Measurements from ENCODE around the gene TPCN1. TPM values are rescaled to one million over a fixed set of nuclear protein-coding genes. Genes with fewer than 3 reads are reported as not detected.

The TPCN1 gene
- total RNA-seq, 3 donors from 2014 or later: 46.9 to 71.7 (median 59.5) TPM

DNA sequence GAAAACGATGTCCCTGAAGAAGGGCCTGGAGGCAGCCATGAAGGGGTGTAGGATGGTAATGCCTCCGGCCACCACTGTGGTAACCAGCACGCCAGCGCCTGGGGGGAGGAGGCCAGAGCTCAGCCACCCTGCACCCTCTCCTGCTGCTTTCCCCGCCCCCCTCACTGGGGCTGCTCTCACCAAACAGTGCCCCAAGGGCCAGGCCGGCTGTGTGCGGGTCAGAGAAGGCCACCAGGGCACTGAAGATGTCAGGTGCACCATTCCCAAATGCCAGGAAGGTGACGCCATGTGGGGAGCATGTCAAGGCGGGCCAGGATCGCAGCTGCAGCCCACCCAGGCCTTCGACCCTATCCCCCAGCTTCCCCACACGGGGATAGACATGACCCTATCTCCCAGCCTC is 99.1 kb downstream of the TPCN1 start:
- no peak for DNase-seq (ENCODE audit: low spot score in 2 of 2)
- Histone ChIP-seq H3K9me3 (no peaks in the 10 kb centered on the region), H3K4me1 (no peaks in the 10 kb centered on the region), H3K27ac (no peak overlapping the region), H3K4me3 (no peak overlapping the region), H3K27me3 (no peaks in the 10 kb centered on the region), H3K36me3 (peaks cover 3% of the 10 kb centered on the region)
- intact Hi-C loops (cut with DNase I; ENCODE audit: low total_unique reads): no loop called here
- TF ChIP-seq, protein P1, sequence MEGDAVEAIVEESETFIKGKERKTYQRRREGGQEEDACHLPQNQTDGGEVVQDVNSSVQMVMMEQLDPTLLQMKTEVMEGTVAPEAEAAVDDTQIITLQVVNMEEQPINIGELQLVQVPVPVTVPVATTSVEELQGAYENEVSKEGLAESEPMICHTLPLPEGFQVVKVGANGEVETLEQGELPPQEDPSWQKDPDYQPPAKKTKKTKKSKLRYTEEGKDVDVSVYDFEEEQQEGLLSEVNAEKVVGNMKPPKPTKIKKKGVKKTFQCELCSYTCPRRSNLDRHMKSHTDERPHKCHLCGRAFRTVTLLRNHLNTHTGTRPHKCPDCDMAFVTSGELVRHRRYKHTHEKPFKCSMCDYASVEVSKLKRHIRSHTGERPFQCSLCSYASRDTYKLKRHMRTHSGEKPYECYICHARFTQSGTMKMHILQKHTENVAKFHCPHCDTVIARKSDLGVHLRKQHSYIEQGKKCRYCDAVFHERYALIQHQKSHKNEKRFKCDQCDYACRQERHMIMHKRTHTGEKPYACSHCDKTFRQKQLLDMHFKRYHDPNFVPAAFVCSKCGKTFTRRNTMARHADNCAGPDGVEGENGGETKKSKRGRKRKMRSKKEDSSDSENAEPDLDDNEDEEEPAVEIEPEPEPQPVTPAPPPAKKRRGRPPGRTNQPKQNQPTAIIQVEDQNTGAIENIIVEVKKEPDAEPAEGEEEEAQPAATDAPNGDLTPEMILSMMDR (IDR thresholded peaks at IDR 0.05): no peak
- TF ChIP-seq POLR2AphosphoS5 (IDR thresholded peaks at IDR 0.05): no peak
- TF ChIP-seq POLR2A (IDR thresholded peaks at IDR 0.05): no peak

DNA sequence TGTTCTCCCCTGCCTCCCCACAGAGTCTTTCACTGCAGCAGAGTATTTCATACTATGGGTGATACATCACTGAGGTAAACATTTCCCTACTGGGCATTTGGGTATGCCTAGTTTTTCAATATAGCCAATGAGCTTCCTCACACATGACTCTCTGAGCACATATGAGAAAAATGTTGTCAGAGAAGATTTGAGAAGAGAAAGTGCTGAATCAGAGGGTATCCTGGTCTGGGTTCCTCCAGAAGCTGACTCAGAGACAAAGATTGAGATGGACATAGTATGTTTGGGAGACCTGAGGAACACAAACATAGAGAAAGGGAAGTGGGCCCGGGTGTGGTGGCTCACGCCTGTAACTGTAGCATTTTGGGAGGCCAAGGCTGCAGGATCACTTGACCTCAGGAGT is 101.1 kb downstream of the TPCN1 start:
- Histone ChIP-seq H3K4me3 (no peak overlapping the region), H3K27me3 (no peaks in the 10 kb centered on the region), H3K27ac (no peak overlapping the region), H3K9me3 (no peaks in the 10 kb centered on the region), H3K36me3 (no peaks in the 10 kb centered on the region), H3K4me1 (no peaks in the 10 kb centered on the region)
- no peak for DNase-seq (ENCODE audit: low spot score in 2 of 2)
- intact Hi-C loops (cut with DNase I; ENCODE audit: low total_unique reads): no loop called here
- TF ChIP-seq POLR2AphosphoS5 (IDR thresholded peaks at IDR 0.05): no peak

DNA sequence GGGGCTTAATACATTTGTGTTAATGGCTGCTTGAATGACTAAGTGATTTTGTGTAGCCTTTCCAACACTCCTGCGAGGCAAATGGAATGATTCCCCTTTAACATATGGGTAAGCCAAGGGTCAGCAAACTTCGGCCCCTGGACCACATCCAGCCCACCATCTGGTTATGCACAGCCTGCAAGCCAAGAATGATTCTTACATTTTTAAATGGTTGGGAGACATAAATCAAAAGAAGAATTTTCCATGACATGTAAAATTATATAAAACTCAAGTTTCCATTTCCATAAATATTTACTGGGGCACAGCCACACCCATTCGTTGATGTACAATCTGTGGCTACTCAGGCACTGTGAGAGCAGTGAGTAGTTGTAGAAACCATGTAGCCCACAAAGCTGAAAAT is 104.7 kb downstream of the TPCN1 start:
- intact Hi-C loops (cut with DNase I; ENCODE audit: low total_unique reads): no loop called here
- Histone ChIP-seq H3K27me3 (no peaks in the 10 kb centered on the region), H3K4me3 (no peak overlapping the region), H3K9me3 (no peaks in the 10 kb centered on the region), H3K27ac (no peak overlapping the region), H3K4me1 (no peaks in the 10 kb centered on the region), H3K36me3 (no peaks in the 10 kb centered on the region)
- no peak for TF ChIP-seq POLR2A (IDR thresholded peaks at IDR 0.05)
- no peak for TF ChIP-seq POLR2AphosphoS5 (IDR thresholded peaks at IDR 0.05)
- TF ChIP-seq, protein P1 (IDR thresholded peaks at IDR 0.05): no peak
- DNase-seq (ENCODE audit: low spot score in 2 of 2): no peak

DNA sequence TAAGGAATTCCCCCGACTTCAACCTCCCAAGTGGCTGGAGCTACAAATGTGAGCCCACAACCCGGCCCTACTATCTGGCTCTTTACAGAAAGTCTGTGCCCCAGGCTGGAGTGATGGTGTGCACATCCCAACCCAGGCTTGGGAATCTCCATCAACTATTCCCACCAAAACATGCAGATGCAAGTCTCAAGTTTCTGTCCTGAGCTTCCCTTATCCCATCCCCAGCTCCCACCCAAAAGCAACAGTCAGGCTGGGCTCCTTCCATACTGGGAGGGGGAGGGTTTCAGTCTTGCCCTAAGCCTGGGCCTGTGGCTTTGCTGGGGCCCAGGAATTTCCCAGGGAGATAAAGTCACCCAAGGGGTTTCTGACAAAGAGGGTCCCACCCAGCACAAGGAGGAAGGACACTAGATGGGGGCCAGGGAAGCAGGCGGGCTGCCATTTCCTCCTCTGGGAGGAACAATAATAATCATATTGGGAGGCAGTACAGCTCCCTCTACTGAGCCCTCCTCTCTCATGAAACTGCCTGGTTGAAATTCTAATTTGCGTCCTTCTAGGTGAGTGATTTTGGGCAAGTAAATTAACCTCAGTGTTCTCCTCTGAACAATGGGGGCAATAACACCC is 105.6 kb downstream of the TPCN1 start:
- no peaks in the 10 kb centered on the region for H3K9me3 ChIP-seq
- TF ChIP-seq POLR2AphosphoS5 (IDR thresholded peaks at IDR 0.05) (no peak), POLR2A (IDR thresholded peaks at IDR 0.05) (no peak)
- TF ChIP-seq, protein P1 (IDR thresholded peaks at IDR 0.05): no peak
- no peak for DNase-seq (ENCODE audit: low spot score in 2 of 2)
- H3K36me3 ChIP-seq: no peaks in the 10 kb centered on the region
- no peak overlapping the region for H3K27ac ChIP-seq
- H3K27me3 ChIP-seq: no peaks in the 10 kb centered on the region
- H3K4me3 ChIP-seq: no peak overlapping the region
- H3K4me1 ChIP-seq: no peaks in the 10 kb centered on the region
- intact Hi-C loops (cut with DNase I; ENCODE audit: low total_unique reads): no loop called here

DNA sequence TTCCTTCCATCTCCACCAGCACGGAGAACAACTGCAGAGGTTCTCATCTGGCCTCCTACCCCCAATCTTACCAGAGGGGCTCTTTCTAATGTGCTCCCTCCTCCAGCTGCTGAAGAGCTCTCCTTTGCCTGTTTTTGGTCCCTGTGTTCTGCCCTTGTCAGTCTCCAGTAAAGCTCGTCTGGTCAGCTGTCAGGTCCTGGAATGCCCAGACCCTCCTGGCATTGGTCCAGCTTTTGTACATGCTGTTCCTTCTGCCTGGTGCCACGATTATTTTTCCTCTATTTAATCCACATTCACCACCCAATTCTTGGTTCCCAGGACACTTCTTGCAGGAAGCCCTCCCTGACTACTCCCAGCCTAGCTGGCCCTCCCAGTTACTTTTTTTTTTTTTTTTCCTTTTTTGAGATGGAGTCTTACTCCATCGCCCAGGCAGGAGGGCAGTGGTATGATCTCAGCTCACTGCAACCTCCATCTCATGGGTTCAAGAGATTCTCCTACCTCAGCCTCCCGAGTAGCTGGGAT is 107.2 kb downstream of the TPCN1 start:
- intact Hi-C loops (cut with DNase I; ENCODE audit: low total_unique reads): no loop called here
- Histone ChIP-seq H3K4me1 (peaks cover 0 to 5% of the 10 kb centered on the region in 2 donors), H3K36me3 (no peaks in the 10 kb centered on the region), H3K9me3 (no peaks in the 10 kb centered on the region), H3K27me3 (no peaks in the 10 kb centered on the region), H3K27ac (no peak overlapping the region), H3K4me3 (no peak overlapping the region)
- DNase-seq (ENCODE audit: low spot score in 2 of 2): no peak
- TF ChIP-seq POLR2AphosphoS5 (IDR thresholded peaks at IDR 0.05): no peak
- TF ChIP-seq, protein P1 (IDR thresholded peaks at IDR 0.05): no peak
- no peak for TF ChIP-seq POLR2A (IDR thresholded peaks at IDR 0.05)

Measured in breast epithelium (tissue), 4 donors.